ENCODE results near the gene ZNF516.

ZNF516 gene

DNA sequence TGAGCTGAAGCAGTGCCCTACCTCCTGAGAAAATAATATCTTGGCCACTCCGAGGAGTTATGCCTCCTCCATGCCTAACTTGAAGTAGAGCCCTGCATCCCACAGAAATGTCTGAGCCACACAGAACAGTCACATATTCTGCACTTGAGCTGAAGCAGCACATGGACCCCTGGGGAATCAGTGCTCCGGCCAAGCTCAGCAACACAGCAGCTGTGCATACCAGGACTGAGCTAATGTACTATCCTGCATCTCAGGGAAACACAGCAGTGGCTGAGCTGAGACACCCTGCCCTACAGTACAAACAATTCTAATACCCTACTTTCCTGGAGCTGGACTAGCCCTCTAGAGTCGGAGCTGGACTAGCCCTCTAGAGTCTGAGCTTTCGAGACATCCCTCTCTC lies 166.9 kb downstream of the ZNF516 start:
- DNase-seq: no peak

DNA sequence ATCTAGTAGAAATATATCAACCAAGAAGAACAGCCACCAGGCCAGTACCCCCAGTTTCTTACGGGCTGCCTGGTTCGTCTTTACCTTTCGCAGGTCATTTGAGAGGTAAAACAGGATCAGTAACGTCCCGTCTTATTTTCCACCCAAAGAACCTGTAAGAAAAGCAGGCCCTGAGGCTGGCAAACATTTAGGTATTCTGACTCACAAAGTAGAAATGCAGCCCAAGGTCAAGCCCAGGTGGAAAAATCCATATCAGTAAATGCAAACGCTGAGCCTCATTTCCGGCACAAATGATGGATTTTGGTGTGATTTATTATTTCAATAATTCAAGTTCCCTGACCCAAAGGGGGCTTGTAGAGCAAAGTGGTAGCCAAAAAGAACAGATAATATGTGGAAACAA lies 171.2 kb downstream of the ZNF516 start:
- DNase-seq: no peak

- no peak for DNase-seq
Observed at GRCh38 chr18:76322686-76323085, 172.4 kb downstream of the ZNF516 start.

GRCh38 chr18:76319366-76319765 lies 175.7 kb downstream of the ZNF516 start:
- DNase-seq: no peak

- DNase-seq: no peak
Observed at GRCh38 chr18:76318607-76319006, 176.4 kb downstream of the ZNF516 start.

- DNase-seq: peak; percentile 21
Observed at GRCh38 chr18:76317136-76317535, 177.9 kb downstream of the ZNF516 start.

GRCh38 chr18:76315722-76316230 lies 179.3 kb downstream of the ZNF516 start:
- DNase-seq: peak; percentile 58

DNA sequence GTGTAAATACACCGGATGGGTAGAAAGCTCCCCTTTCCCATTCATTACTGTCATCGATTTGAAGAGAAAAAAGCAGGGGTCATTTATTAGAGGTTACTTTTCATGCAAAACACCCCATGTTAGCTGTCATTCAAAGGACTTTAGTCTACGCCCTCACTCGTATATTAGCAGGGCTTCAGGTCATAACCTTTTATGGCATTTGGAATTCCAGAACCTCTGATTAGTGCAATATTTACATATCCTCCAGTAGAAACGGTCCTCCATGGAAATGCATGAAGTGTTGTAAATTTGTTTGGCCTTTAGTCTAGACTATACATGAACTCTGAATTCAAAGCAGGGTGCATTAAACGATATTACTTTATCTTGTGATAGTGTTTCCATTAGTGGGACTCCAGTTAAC lies 180.5 kb downstream of the ZNF516 start:
- DNase-seq: no peak

GRCh38 chr18:76314015-76314414 lies 181.0 kb downstream of the ZNF516 start:
- DNase-seq: no peak
